Endothelial cell of umbilical vein (primary cell): ENCODE data around the gene CCDC92B. TPM values are rescaled to one million over a fixed set of nuclear protein-coding genes. Genes with fewer than 3 reads are reported as not detected.

Source experiments
- BruUV-seq: library from RNA; stranded (reverse); fragments of 400-500 nt; replicated peaks from 2 replicates; lab custom pipeline; 2021; lab: Mats Ljungman, UMichigan
- CTCF ChIA-PET: fragments of 300-600, 350-600 bp; sonication (Branson Sonifier 250); formaldehyde crosslinking; loops from one replicate; lab custom pipeline; 2021; ENCODE audit warnings: antibody characterized with exemption, inconsistent platforms; lab: Charles Lee
- POLR2A ChIA-PET: fragments of 300-600, 350-600 bp; sonication (Branson Sonifier 250); formaldehyde crosslinking; loops from one replicate; lab custom pipeline; 2021; ENCODE audit warnings: antibody characterized with exemption, inconsistent platforms; lab: Charles Lee
- DNase-seq: peaks from one replicate; pipeline ENCODE4 v3.0.0-alpha.2; 2011; ENCODE audit warnings: low read depth, low spot score
- FAIRE-seq: peaks from 2 replicates; lab custom pipeline; 2011; peaks lifted over from hg19 to GRCh38; lab: Jason Lieb, UNC
- H2AFZ ChIP-seq: 2 replicates; pipeline ENCODE4 v1.6.0; 2012; ENCODE audit warnings: low read depth, low read length, control low read depth, inconsistent platforms
- H3K27ac ChIP-seq: 2 replicates; pipeline ENCODE4 v1.5.1; 2011; ENCODE audit warnings: low read depth, mild to moderate bottlenecking, control low read depth, low read length, moderate library complexity; ENCODE audit not compliant: insufficient read depth
- H3K27me3 ChIP-seq, 2 experiments: 2 replicates each; pipeline versions ENCODE4 v1.6.0 to v1.6.1; 2011; ENCODE audit warnings: low read length in 2 of 2, mixed read lengths in 1 of 2; ENCODE audit not compliant: control insufficient read depth in 2 of 2, insufficient read depth in 2 of 2
- H3K36me3 ChIP-seq, 2 experiments: 2 replicates in 1 of 2; 3 replicates in 1 of 2; pipeline ENCODE4 v1.5.1; 2011; ENCODE audit warnings: low read length in 2 of 2, mild to moderate bottlenecking in 1 of 2, moderate library complexity in 1 of 2; ENCODE audit not compliant: control insufficient read depth in 2 of 2, insufficient read depth in 2 of 2; ENCODE audit errors: extremely low read depth in 1 of 2
- H3K4me1 ChIP-seq: 3 replicates; pipeline ENCODE4 v1.5.1; 2011; ENCODE audit warnings: mild to moderate bottlenecking, low read length; ENCODE audit not compliant: control insufficient read depth, insufficient read depth; ENCODE audit errors: extremely low read depth
- H3K4me2 ChIP-seq: 2 replicates; pipeline ENCODE4 v1.6.1; 2011; ENCODE audit warnings: low read length, control low read depth, mixed read lengths; ENCODE audit not compliant: insufficient read depth
- H3K4me3 ChIP-seq, 3 experiments: fragments of 200-600 bp in 1 of 3; sonication (generic), shearing (Covaris generic) in 1 of 3; replicated peaks in 1 of 3; 2 replicates each; pipeline ENCODE4 v1.5.1; 2011 to 2016; ENCODE audit warnings: control low read depth in 3 of 3, low read length in 3 of 3, mild to moderate bottlenecking in 2 of 3, inconsistent platforms in 1 of 3, low read depth in 1 of 3, moderate library complexity in 1 of 3; ENCODE audit not compliant: insufficient read depth in 1 of 3
- H3K79me2 ChIP-seq: 2 replicates; pipeline ENCODE4 v1.6.0; 2012; ENCODE audit warnings: low read length, inconsistent platforms; ENCODE audit not compliant: control insufficient read depth, insufficient read depth
- H3K9ac ChIP-seq: replicated peaks from 2 replicates; pipeline ENCODE3; 2011; ENCODE audit warnings: low read length, control low read depth; ENCODE audit not compliant: insufficient read depth; ENCODE audit errors: extremely low read depth
- H3K9me1 ChIP-seq: replicated peaks from 3 replicates; pipeline ENCODE4 v1.6.0; 2011; ENCODE audit warnings: mild to moderate bottlenecking, low read length; ENCODE audit not compliant: control insufficient read depth, insufficient read depth; ENCODE audit errors: extremely low read depth
- H3K9me3 ChIP-seq: replicated peaks from 2 replicates; pipeline ENCODE4 v1.5.1; 2012; ENCODE audit warnings: low read length, inconsistent platforms; ENCODE audit not compliant: control insufficient read depth, insufficient read depth
- H4K20me1 ChIP-seq: replicated peaks from 2 replicates; pipeline ENCODE3; 2011; ENCODE audit warnings: mild to moderate bottlenecking, low read length; ENCODE audit not compliant: control insufficient read depth, insufficient read depth; ENCODE audit errors: extremely low read depth
- CTCF ChIP-seq, 2 donors: IDR thresholded peaks; 1 replicate in 1 of 2; 2 replicates in 1 of 2; pipeline ENCODE4 v1.5.1; 2011; ENCODE audit warnings: low read length in 2 of 2, mild to moderate bottlenecking in 2 of 2, moderate library complexity in 2 of 2, control low read depth in 1 of 2, inconsistent platforms in 1 of 2, low read depth in 1 of 2; ENCODE audit not compliant: insufficient read depth in 1 of 2; ENCODE audit errors: extremely low read depth in 1 of 2
- EZH2 ChIP-seq: IDR thresholded peaks from 2 replicates; pipeline ENCODE4 v1.6.1; 2012; ENCODE audit warnings: borderline replicate concordance, low read depth, mild to moderate bottlenecking, moderate library complexity, low read length, inconsistent platforms; ENCODE audit not compliant: severe bottlenecking
- FOS ChIP-seq: IDR thresholded peaks from 2 replicates; pipeline ENCODE4 v1.6.1; 2011; ENCODE audit warnings: mild to moderate bottlenecking, low read length, moderate library complexity, borderline replicate concordance; ENCODE audit not compliant: insufficient read depth
- GATA2 ChIP-seq: IDR thresholded peaks from 2 replicates; pipeline ENCODE4 v1.7.0; 2011; ENCODE audit warnings: low read depth, mild to moderate bottlenecking, moderate library complexity, mixed read lengths, low read length; ENCODE audit not compliant: insufficient read length, insufficient read depth
- JUN ChIP-seq: IDR thresholded peaks from 2 replicates; pipeline ENCODE4 v1.6.1; 2011; ENCODE audit warnings: borderline replicate concordance, low read depth; ENCODE audit not compliant: insufficient read length, insufficient read depth
- MAX ChIP-seq: IDR thresholded peaks from 2 replicates; pipeline ENCODE4 v1.6.1; 2011; ENCODE audit not compliant: insufficient read depth, insufficient read length
- MYC ChIP-seq: IDR thresholded peaks from one replicate; pipeline ENCODE4 v1.6.1; 2011; ENCODE audit warnings: mild to moderate bottlenecking, low read depth, low read length
- POLR2A ChIP-seq: IDR thresholded peaks from 2 replicates; pipeline ENCODE4 v1.6.1; 2012; ENCODE audit warnings: low read depth, mild to moderate bottlenecking, control low read depth, low read length
- POLR2AphosphoS5 ChIP-seq: IDR thresholded peaks from 2 replicates; pipeline ENCODE4 v1.6.1; 2012; ENCODE audit warnings: low read depth, mild to moderate bottlenecking, control low read depth, low read length, moderate library complexity; ENCODE audit not compliant: insufficient read depth
- dilution Hi-C: fragments of 300-500 bp; cut with MboI; formaldehyde crosslinking; loops from one replicate; pipeline ENCODE4 v1.15.0; 2019; ENCODE audit warnings: low sequenced_read_pairs; ENCODE audit not compliant: extremely low pct_ligation_motif_present
- intact Hi-C: fragments of 100-400 bp; cut with micrococcal nuclease; formaldehyde crosslinking; loops from one replicate; pipeline ENCODE4 v1.10.0; 2022
- polyA plus RNA-seq, 4 experiments: library from polyadenylated mRNA; depleted of rRNA in 3 of 4; stranded (reverse) in 3 of 4; unstranded in 1 of 4; fragments of >200 nt; gene quantifications; 2 replicates each; pipeline versions ENCODE4 v1.2.1 to v1.2.3, GENCODE V29; 2011 to 2012; ENCODE audit warnings: missing spikeins in 1 of 4
- total RNA-seq: library from RNA; stranded (reverse); gene quantifications from 2 replicates; pipeline ENCODE4 v1.2.3, GENCODE V29; 2021

CCDC92B gene
- total and polyA plus RNA-seq, 2 donors (not counting 3 experiments of a cell fraction or from before 2014, with no cell fraction given): not detected

GRCh38 chr17:2797226-2797625 lies 47.8 kb upstream of the CCDC92B start:
- CTCF ChIA-PET: no interaction called here
- H3K4me2 ChIP-seq: no peak overlapping the region
- H3K79me2 ChIP-seq: no peaks in the 10 kb centered on the region
- H4K20me1 ChIP-seq: no peaks in the 10 kb centered on the region
- H3K27me3 ChIP-seq: peaks cover 0 to 2% of the 10 kb centered on the region in 2 experiments
- H3K4me1 ChIP-seq: no peaks in the 10 kb centered on the region
- no peak overlapping the region for H2AFZ ChIP-seq
- H3K4me3 ChIP-seq: no peak overlapping the region
- TF ChIP-seq MAX: no peak
- no peak overlapping the region for H3K9ac ChIP-seq
- H3K9me1 ChIP-seq: no peaks in the 10 kb centered on the region
- dilution Hi-C loops (no loop called here), intact Hi-C loops (no loop called here)
- no peak for DNase-seq
- BruUV-seq: no TSS peak
- no peak for FAIRE-seq
- H3K36me3 ChIP-seq: no peaks in the 10 kb centered on the region
- POLR2A ChIA-PET: no interaction called here
- H3K9me3 ChIP-seq: no peaks in the 10 kb centered on the region
- no peak overlapping the region for H3K27ac ChIP-seq

- CTCF ChIA-PET: interaction anchor here (1.1 kb wide), 1 partner anchor 11 kb away, joined by 3 read pairs; no protein-coding TSS in a partner anchor
- Histone ChIP-seq H3K27me3 (peaks cover 0 to 2% of the 10 kb centered on the region in 2 experiments), H3K4me1 (no peaks in the 10 kb centered on the region), H3K9me1 (no peaks in the 10 kb centered on the region), H3K4me2 (no peak within 1 kb of the TSS), H3K27ac (no peak within 1 kb of the TSS), H3K4me3 (no peak within 1 kb of the TSS), H3K9ac (no peak within 1 kb of the TSS), H3K36me3 (no peaks in the 10 kb centered on the region), H3K79me2 (no peaks in the 10 kb centered on the region), H4K20me1 (no peaks in the 10 kb centered on the region), H2AFZ (no peak within 1 kb of the TSS), H3K9me3 (no peaks in the 10 kb centered on the region)
- no TSS peak for BruUV-seq
- no peak for FAIRE-seq
- no peak for DNase-seq
- dilution Hi-C loops (no loop called here), intact Hi-C loops (no loop called here)
- TF ChIP-seq MAX (no peak), POLR2A (no peak), FOS (no peak), CTCF (IDR thresholded peaks at IDR 0.05; ENCODE audit: extremely low read depth in 1 of 2, insufficient read depth in 1 of 2, low read depth in 1 of 2, low read length in 2 of 2) (no peak), GATA2 (no peak), EZH2 (no peak), POLR2AphosphoS5 (no peak), JUN (no peak), MYC (no peak)
- POLR2A ChIA-PET: no interaction called here
Observed at GRCh38 chr17:2796164-2797125, 47.0 kb upstream of the CCDC92B start, which contains the start of gene RAP1GAP2. TSS of gene RAP1GAP2 (plus strand) at chr17:2796438. CDS start at chr17:2796528, 90 bp downstream.
